Stomach (tissue), 4 donors: ENCODE results near the gene SGMS1.

ENCODE experiments used
- EP300 ChIP-seq: sonication (generic); formaldehyde crosslinking; IDR thresholded peaks from one replicate; pipeline ENCODE4 v1.6.1; 2017; ENCODE audit warnings: antibody characterized with exemption
- POLR2A ChIP-seq, 4 donors: fragments of 450-650 bp; IDR thresholded peaks; one replicate each; pipeline ENCODE4 v1.6.1; 2016; ENCODE audit warnings: antibody characterized with exemption in 4 of 4, control low read depth in 2 of 4, mild to moderate bottlenecking in 1 of 4, moderate library complexity in 1 of 4
- POLR2AphosphoS5 ChIP-seq, 3 donors: sonication (generic); formaldehyde crosslinking; IDR thresholded peaks; one replicate each; pipeline ENCODE4 v1.6.1; 2016; ENCODE audit warnings: antibody characterized with exemption in 3 of 3
- TF ChIP-seq, protein P1 (sequence below), 7 experiments: fragments of 450-650 bp in 4 of 7; fragments of 200-600 bp in 3 of 7; sonication (generic) in 3 of 7; IDR thresholded peaks; one replicate each; pipeline ENCODE4 v1.5.1; 2016 to 2019; ENCODE audit warnings: antibody characterized with exemption in 7 of 7, control low read depth in 2 of 7, mild to moderate bottlenecking in 1 of 7

DNA sequence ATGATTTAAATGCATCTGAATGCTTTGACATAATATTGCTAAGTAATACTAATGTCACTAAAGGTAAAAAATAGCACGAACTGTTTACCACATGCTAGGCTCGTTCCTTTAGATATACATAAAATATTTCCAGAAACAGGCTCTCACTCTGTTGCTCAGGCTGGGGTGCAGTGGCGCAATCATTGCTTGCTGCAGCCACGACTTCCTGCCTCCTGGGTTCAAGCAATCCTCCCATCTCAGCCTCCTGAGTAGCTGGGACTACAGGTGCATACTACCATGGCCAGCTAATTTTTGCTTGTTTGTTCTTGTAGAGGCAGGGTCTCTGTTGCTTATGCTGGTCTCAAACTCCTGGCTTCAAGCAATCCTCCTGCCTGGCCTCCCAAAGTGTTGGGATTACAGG, 183.3 kb downstream of the SGMS1 start:
- TF ChIP-seq, protein P1, sequence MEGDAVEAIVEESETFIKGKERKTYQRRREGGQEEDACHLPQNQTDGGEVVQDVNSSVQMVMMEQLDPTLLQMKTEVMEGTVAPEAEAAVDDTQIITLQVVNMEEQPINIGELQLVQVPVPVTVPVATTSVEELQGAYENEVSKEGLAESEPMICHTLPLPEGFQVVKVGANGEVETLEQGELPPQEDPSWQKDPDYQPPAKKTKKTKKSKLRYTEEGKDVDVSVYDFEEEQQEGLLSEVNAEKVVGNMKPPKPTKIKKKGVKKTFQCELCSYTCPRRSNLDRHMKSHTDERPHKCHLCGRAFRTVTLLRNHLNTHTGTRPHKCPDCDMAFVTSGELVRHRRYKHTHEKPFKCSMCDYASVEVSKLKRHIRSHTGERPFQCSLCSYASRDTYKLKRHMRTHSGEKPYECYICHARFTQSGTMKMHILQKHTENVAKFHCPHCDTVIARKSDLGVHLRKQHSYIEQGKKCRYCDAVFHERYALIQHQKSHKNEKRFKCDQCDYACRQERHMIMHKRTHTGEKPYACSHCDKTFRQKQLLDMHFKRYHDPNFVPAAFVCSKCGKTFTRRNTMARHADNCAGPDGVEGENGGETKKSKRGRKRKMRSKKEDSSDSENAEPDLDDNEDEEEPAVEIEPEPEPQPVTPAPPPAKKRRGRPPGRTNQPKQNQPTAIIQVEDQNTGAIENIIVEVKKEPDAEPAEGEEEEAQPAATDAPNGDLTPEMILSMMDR (IDR thresholded peaks at IDR 0.05) = no peak
- no peak for TF ChIP-seq EP300
- no peak for TF ChIP-seq POLR2AphosphoS5 (IDR thresholded peaks at IDR 0.05)
- TF ChIP-seq POLR2A (IDR thresholded peaks at IDR 0.05) = no peak
